Measurements from ENCODE around the gene ITGB4. TPM values are rescaled to one million over a fixed set of nuclear protein-coding genes. Genes with fewer than 3 reads are reported as not detected.

Gene ITGB4
- polyA plus RNA-seq, 2 of the 4 experiments (the other 2 are of a cell fraction) = 20.6 to 37.4 TPM

DNA sequence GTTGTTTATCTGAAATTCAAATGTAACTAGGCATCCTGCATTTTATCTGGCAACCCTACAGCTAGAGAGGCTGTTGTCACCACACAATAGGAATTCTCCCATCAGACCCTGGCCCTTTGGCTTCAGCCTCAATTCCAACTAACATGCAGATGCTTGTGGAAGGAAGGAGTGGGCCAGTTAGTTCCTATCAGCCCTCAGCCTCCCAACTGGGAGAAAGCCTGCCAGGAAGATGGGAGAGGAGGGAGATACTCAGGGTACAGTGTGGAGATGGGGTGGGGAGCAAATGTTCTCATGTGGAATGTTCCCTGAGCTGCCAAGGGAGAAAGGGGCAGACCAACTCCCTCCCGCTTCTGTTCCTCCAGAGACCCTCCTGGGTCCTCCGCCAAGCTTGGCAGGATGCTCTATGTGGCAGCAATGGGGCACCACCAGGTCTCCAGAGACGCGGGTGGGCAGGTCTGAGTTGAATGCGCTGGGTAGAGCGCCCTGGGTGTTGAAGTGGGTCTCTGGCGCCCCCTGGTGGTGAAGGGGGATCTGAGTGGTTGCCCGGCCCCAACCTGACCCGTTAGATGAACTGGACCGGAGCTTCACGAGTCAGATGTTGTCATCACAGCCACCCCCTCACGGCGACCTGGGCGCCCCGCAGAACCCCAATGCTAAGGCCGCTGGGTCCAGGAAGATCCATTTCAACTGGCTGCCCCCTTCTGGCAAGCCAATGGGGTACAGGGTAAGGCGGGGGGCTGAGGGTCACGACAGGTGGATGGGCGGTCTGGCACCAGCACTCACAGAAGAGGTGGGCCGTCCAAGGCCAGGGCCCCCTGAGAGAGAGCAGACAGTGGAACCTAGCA is 28.5 kb downstream of the ITGB4 start:
- POLR2A ChIA-PET = interaction anchor here (1.0 to 1.5 kb wide), 3 partner anchors 30 to 70 kb away, joined by 3 to 7 read pairs (median 3); no protein-coding TSS in a partner anchor
- FAIRE-seq = no peak
- DNase-seq (ENCODE audit: low read depth in 1 of 2, low spot score in 1 of 2) = peak; percentile 80 to 88
- peak; percentile 80 to 91 for ATAC-seq
- peak overlapping the region; percentile 44 for H3K4me2 ChIP-seq
- peak overlapping the region; percentile 43 to 73; a peak in 5 of 6 replicates for H3K27ac ChIP-seq
- H3K4me3 ChIP-seq = no peak overlapping the region
- TF ChIP-seq RAD21 (conservative IDR thresholded peaks at IDR 0.05 in 1 of 2, IDR thresholded peaks at IDR 0.05 in 1 of 2) (peak; percentile 93 to 94), TFCP2L1 (CRISPR knock-in tag; IDR thresholded peaks at IDR 0.05) (0 out of 2 replicates have a peak, but pooled peaks have one; percentile 46), FOSL2 (IDR thresholded peaks at IDR 0.05) (no peak), FOSL2 (CRISPR knock-in tag; IDR thresholded peaks at IDR 0.05) (no peak), SMC3 (IDR thresholded peaks at IDR 0.05) (peak; percentile 87), ZNF302 (CRISPR knock-in tag; IDR thresholded peaks at IDR 0.05) (no peak), RNF2 (IDR thresholded peaks at IDR 0.05; ENCODE audit: borderline replicate concordance, low read depth) (no peak), BHLHE40 (IDR thresholded peaks at IDR 0.05; ENCODE audit: low read depth, low read length) (no peak)
- TF ChIP-seq, protein P1, sequence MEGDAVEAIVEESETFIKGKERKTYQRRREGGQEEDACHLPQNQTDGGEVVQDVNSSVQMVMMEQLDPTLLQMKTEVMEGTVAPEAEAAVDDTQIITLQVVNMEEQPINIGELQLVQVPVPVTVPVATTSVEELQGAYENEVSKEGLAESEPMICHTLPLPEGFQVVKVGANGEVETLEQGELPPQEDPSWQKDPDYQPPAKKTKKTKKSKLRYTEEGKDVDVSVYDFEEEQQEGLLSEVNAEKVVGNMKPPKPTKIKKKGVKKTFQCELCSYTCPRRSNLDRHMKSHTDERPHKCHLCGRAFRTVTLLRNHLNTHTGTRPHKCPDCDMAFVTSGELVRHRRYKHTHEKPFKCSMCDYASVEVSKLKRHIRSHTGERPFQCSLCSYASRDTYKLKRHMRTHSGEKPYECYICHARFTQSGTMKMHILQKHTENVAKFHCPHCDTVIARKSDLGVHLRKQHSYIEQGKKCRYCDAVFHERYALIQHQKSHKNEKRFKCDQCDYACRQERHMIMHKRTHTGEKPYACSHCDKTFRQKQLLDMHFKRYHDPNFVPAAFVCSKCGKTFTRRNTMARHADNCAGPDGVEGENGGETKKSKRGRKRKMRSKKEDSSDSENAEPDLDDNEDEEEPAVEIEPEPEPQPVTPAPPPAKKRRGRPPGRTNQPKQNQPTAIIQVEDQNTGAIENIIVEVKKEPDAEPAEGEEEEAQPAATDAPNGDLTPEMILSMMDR (IDR thresholded peaks at IDR 0.05) = peak; percentile 97
- TF ChIP-seq, protein P2, sequence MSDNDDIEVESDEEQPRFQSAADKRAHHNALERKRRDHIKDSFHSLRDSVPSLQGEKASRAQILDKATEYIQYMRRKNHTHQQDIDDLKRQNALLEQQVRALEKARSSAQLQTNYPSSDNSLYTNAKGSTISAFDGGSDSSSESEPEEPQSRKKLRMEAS (IDR thresholded peaks at IDR 0.05) = no peak
- TF ChIP-seq, protein P3, sequence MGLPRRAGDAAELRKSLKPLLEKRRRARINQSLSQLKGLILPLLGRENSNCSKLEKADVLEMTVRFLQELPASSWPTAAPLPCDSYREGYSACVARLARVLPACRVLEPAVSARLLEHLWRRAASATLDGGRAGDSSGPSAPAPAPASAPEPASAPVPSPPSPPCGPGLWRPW (IDR thresholded peaks at IDR 0.05) = no peak
- H3K9me3 ChIP-seq = no peaks in the 10 kb centered on the region
- 29% methylated on average over 13 of the region's 20 CpGs for WGBS (ENCODE audit: missing lambda C conversion rate)
- H3K4me1 ChIP-seq = peaks cover 12% of the 10 kb centered on the region
- CTCF ChIA-PET = interaction anchor here (0.5 to 43.5 kb wide), 57 partner anchors 11 to 1095 kb away, joined by 3 to 1931 read pairs (median 5); partner anchors contain the start of genes GALK1, ITGB4, RECQL5 and SAP30BP

DNA sequence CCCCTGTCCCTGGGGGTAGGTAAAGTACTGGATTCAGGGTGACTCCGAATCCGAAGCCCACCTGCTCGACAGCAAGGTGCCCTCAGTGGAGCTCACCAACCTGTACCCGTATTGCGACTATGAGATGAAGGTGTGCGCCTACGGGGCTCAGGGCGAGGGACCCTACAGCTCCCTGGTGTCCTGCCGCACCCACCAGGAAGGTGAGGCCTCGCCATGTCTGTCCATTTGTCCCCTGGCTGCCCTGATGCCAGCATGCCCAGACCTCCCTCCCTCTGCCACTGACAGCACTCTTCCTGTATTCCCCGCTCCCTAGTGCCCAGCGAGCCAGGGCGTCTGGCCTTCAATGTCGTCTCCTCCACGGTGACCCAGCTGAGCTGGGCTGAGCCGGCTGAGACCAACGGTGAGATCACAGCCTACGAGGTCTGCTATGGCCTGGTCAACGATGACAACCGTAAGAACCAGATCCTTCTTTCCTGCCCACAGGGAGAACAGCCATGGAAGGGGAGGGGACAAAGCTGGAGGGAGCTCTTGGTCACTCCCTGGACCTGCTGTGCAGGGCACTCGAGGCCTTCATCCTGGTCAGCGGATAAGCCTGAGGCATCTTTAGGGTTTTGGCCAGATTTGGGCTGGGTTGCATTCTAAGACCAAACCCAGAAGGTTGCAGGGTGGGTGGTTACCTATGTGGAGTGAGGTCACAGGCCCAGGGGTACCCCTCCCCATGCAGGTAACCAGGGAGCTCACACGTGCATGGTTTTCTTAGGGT is 29.6 kb downstream of the ITGB4 start:
- no peak for FAIRE-seq
- peaks cover 12% of the 10 kb centered on the region for H3K4me1 ChIP-seq
- WGBS (ENCODE audit: missing lambda C conversion rate) = 73% methylated on average over 23 of the region's 23 CpGs
- H3K27ac ChIP-seq = peak overlapping the region in 1 of 2 experiments; percentile 73; a peak in 1 of 6 replicates
- DNase-seq (ENCODE audit: low read depth in 1 of 2, low spot score in 1 of 2) = no peak
- ChIA-PET CTCF (interaction anchor here (0.6 to 43.5 kb wide), 24 partner anchors 10 to 410 kb away, joined by 3 to 1931 read pairs (median 11); partner anchors contain the start of genes GALK1, ITGB4, RECQL5 and SAP30BP), POLR2A (interaction anchor here (0.8 to 1.2 kb wide), 3 partner anchors 14 to 72 kb away, joined by 3 to 4 read pairs (median 3); partner anchors contain the start of gene GALK1)
- no peak for TF ChIP-seq FOXS1 (CRISPR knock-in tag; IDR thresholded peaks at IDR 0.05)
- TF ChIP-seq GATA3 (IDR thresholded peaks at IDR 0.05; ENCODE audit: borderline replicate concordance) = no peak
- no peak for TF ChIP-seq ZC3H11A (IDR thresholded peaks at IDR 0.05)
- TF ChIP-seq EHF (CRISPR knock-in tag; IDR thresholded peaks at IDR 0.05) = no peak
- TF ChIP-seq, protein P4, sequence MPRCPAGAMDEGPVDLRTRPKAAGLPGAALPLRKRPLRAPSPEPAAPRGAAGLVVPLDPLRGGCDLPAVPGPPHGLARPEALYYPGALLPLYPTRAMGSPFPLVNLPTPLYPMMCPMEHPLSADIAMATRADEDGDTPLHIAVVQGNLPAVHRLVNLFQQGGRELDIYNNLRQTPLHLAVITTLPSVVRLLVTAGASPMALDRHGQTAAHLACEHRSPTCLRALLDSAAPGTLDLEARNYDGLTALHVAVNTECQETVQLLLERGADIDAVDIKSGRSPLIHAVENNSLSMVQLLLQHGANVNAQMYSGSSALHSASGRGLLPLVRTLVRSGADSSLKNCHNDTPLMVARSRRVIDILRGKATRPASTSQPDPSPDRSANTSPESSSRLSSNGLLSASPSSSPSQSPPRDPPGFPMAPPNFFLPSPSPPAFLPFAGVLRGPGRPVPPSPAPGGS (IDR thresholded peaks at IDR 0.05) = no peak
- TF ChIP-seq, protein P5, sequence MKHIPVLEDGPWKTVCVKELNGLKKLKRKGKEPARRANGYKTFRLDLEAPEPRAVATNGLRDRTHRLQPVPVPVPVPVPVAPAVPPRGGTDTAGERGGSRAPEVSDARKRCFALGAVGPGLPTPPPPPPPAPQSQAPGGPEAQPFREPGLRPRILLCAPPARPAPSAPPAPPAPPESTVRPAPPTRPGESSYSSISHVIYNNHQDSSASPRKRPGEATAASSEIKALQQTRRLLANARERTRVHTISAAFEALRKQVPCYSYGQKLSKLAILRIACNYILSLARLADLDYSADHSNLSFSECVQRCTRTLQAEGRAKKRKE (CRISPR knock-in tag; IDR thresholded peaks at IDR 0.05; ENCODE audit: low read depth) = no peak
- TF ChIP-seq SMC3 (IDR thresholded peaks at IDR 0.05) = no peak
- no peak for TF ChIP-seq EP300 (IDR thresholded peaks at IDR 0.05)
- TF ChIP-seq, protein P2 (IDR thresholded peaks at IDR 0.05) = no peak
- TF ChIP-seq RAD21 (conservative IDR thresholded peaks at IDR 0.05 in 1 of 2, IDR thresholded peaks at IDR 0.05 in 1 of 2) = no peak
- TF ChIP-seq PHF8 (IDR thresholded peaks at IDR 0.05; ENCODE audit: borderline replicate concordance, low read depth) = no peak
- TF ChIP-seq, protein P6, sequence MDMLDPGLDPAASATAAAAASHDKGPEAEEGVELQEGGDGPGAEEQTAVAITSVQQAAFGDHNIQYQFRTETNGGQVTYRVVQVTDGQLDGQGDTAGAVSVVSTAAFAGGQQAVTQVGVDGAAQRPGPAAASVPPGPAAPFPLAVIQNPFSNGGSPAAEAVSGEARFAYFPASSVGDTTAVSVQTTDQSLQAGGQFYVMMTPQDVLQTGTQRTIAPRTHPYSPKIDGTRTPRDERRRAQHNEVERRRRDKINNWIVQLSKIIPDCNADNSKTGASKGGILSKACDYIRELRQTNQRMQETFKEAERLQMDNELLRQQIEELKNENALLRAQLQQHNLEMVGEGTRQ (IDR thresholded peaks at IDR 0.05) = no peak
- H3K4me3 ChIP-seq = no peak overlapping the region
- no peak overlapping the region for H3K4me2 ChIP-seq
- no peaks in the 10 kb centered on the region for H3K9me3 ChIP-seq
- peak in 1 of 2 experiments; percentile 2; a peak in 2 of 6 replicates for ATAC-seq
